ENCODE measurements around the gene BMP10.

BMP10 gene

GRCh38 chr2:68871159-68871764, at the start of gene BMP10:
Gene BMP10, minus strand, starts transcription at chr2:68871397. Its CDS starts 39 bp downstream, at chr2:68871358.
- DNase-seq (ENCODE audit: low read depth, low spot score) = no peak
- H3K4me3 ChIP-seq (ENCODE audit: low read depth, low read length) = no peak within 1 kb of the TSS
- in situ Hi-C loops (cut with HindIII; ENCODE audit: low sequenced_read_pairs) = no loop called here
- no peak for TF ChIP-seq CTCF (IDR thresholded peaks at IDR 0.05; ENCODE audit: low read depth, low read length)

- H3K4me3 ChIP-seq (ENCODE audit: low read depth, low read length) = no peak overlapping the region
- no peak for DNase-seq (ENCODE audit: low read depth, low spot score)
- in situ Hi-C loops (cut with HindIII; ENCODE audit: low sequenced_read_pairs) = no loop called here
- TF ChIP-seq CTCF (IDR thresholded peaks at IDR 0.05; ENCODE audit: low read depth, low read length) = no peak
Observed at GRCh38 chr2:68920481-68921170, 49.4 kb upstream of the BMP10 start.

- in situ Hi-C loops (cut with HindIII; ENCODE audit: low sequenced_read_pairs) = no loop called here
- no peak for TF ChIP-seq CTCF (IDR thresholded peaks at IDR 0.05; ENCODE audit: low read depth, low read length)
- DNase-seq (ENCODE audit: low read depth, low spot score) = no peak
- no peak overlapping the region for H3K4me3 ChIP-seq (ENCODE audit: low read depth, low read length)
Observed at GRCh38 chr2:68918497-68918896, 47.3 kb upstream of the BMP10 start.

GRCh38 chr2:68917034-68917718, 46.0 kb upstream of the BMP10 start:
- no peak overlapping the region for H3K4me3 ChIP-seq (ENCODE audit: low read depth, low read length)
- TF ChIP-seq CTCF (IDR thresholded peaks at IDR 0.05; ENCODE audit: low read depth, low read length) = no peak
- DNase-seq (ENCODE audit: low read depth, low spot score) = no peak
- in situ Hi-C loops (cut with HindIII; ENCODE audit: low sequenced_read_pairs) = no loop called here

- no peak overlapping the region for H3K4me3 ChIP-seq (ENCODE audit: low read depth, low read length)
- in situ Hi-C loops (cut with HindIII; ENCODE audit: low sequenced_read_pairs) = no loop called here
- no peak for TF ChIP-seq CTCF (IDR thresholded peaks at IDR 0.05; ENCODE audit: low read depth, low read length)
- no peak for DNase-seq (ENCODE audit: low read depth, low spot score)
Observed at GRCh38 chr2:68916226-68916625, 45.0 kb upstream of the BMP10 start.

GRCh38 chr2:68915393-68915792, 44.2 kb upstream of the BMP10 start:
- in situ Hi-C loops (cut with HindIII; ENCODE audit: low sequenced_read_pairs) = no loop called here
- no peak for TF ChIP-seq CTCF (IDR thresholded peaks at IDR 0.05; ENCODE audit: low read depth, low read length)
- DNase-seq (ENCODE audit: low read depth, low spot score) = no peak
- H3K4me3 ChIP-seq (ENCODE audit: low read depth, low read length) = no peak overlapping the region
